ENCODE measurements around the gene MAP4K2. TPM values are rescaled to one million over a fixed set of nuclear protein-coding genes. Genes with fewer than 3 reads are reported as not detected.

MAP4K2 gene
- polyA plus RNA-seq, 3 donors = 9.9 to 38.0 (median 12.6) TPM

- Histone ChIP-seq H3K9me3 (replicated peaks in 1 of 2; ENCODE audit: control insufficient read depth in 1 of 2, insufficient read depth in 1 of 2, low read length in 2 of 2) (no peaks in the 10 kb centered on the region), H3K27me3 (ENCODE audit: control insufficient read depth in 2 of 2, insufficient read depth in 2 of 2, low read length in 2 of 2) (no peaks in the 10 kb centered on the region), H2AFZ (ENCODE audit: insufficient read depth, low read depth, low read length, poor library complexity, severe bottlenecking) (no peak overlapping the region), H4K20me1 (ENCODE audit: insufficient read depth, low read length) (peaks cover 43% of the 10 kb centered on the region), H3K36me3 (replicated peaks in 1 of 2; ENCODE audit: control insufficient read depth in 1 of 2, insufficient read depth in 2 of 2, low read length in 2 of 2) (peaks cover 23 to 24% of the 10 kb centered on the region in 2 donors), H3K9ac (ENCODE audit: insufficient read depth, low read length, poor library complexity, severe bottlenecking) (peak overlapping the region; percentile 16), H3K4me1 (ENCODE audit: control insufficient read depth in 1 of 2, insufficient read depth in 2 of 2, low read length in 2 of 2) (peaks cover 64 to 80% of the 10 kb centered on the region in 2 donors), H3K4me2 (replicated peaks; ENCODE audit: extremely low read depth, low read length, poor library complexity, severe bottlenecking) (peak overlapping the region; percentile 5), H3K4me3 (replicated peaks in 1 of 3; ENCODE audit: low read depth in 2 of 3, low read length in 3 of 3) (no peak overlapping the region), H3K79me2 (ENCODE audit: insufficient read depth, low read length) (peaks cover 16% of the 10 kb centered on the region), H3K27ac (ENCODE audit: low read depth in 1 of 2, low read length in 2 of 2) (no peak overlapping the region)
- peak in 1 of 3 donors; percentile 54 for DNase-seq
- Mint-ChIP-seq H3K9me3 (peaks cover 0 to 2% (median 0%) of the 10 kb centered on the region in 7 donors), H3K27ac (peak overlapping the region in 3 of 7 donors; percentile 20 to 40 (median 21)), H3K27me3 (ENCODE audit: low read depth in 3 of 3) (peaks cover 0 to 12% (median 6%) of the 10 kb centered on the region in 3 donors), H3K4me1 (peaks cover 77% of the 10 kb centered on the region), H3K36me3 (peaks cover 46% of the 10 kb centered on the region in 2 donors), H3K4me3 (peak overlapping the region in 1 of 2 donors; percentile 46)
- WGBS (ENCODE audit: insufficient coverage) = 46% methylated on average over 8 of the region's 13 CpGs
- intact Hi-C loops (cut with micrococcal nuclease) = no loop called here
- no peak for TF ChIP-seq CTCF (IDR thresholded peaks at IDR 0.05)
These were observed 48.1 kb upstream of the MAP4K2 start for GRCh38 chr11:64850979-64851567.

- H3K9me3 Mint-ChIP-seq = peaks cover 0 to 4% (median 0%) of the 10 kb centered on the region in 7 donors
- no peak overlapping the region for H3K4me3 Mint-ChIP-seq
- no peak for TF ChIP-seq CTCF (IDR thresholded peaks at IDR 0.05)
These were observed 46.8 kb upstream of the MAP4K2 start for GRCh38 chr11:64849598-64850356.

More at GRCh38 chr11:64849598-64850356, 46.8 kb upstream of the MAP4K2 start:
- no peak overlapping the region for H3K27ac ChIP-seq (ENCODE audit: low read depth in 1 of 2, low read length in 2 of 2)
- H3K4me2 ChIP-seq (replicated peaks; ENCODE audit: extremely low read depth, low read length, poor library complexity, severe bottlenecking) = no peak overlapping the region
- intact Hi-C loops (cut with micrococcal nuclease) = loop anchor here in 1 of 2 donors (10.0 kb wide), 2 partner anchors 65 to 165 kb away; partner anchors contain the start of gene ARL2
- no peaks in the 10 kb centered on the region for H3K9me3 ChIP-seq (replicated peaks in 1 of 2; ENCODE audit: control insufficient read depth in 1 of 2, insufficient read depth in 1 of 2, low read length in 2 of 2)
- H3K4me3 ChIP-seq (replicated peaks in 1 of 3; ENCODE audit: low read depth in 2 of 3, low read length in 3 of 3) = no peak overlapping the region
- H4K20me1 ChIP-seq (ENCODE audit: insufficient read depth, low read length) = peaks cover 36% of the 10 kb centered on the region
- WGBS (ENCODE audit: insufficient coverage) = 96% methylated on average over 10 of the region's 19 CpGs
- DNase-seq = peak in 1 of 3 donors; percentile 32
- H3K4me1 ChIP-seq (ENCODE audit: control insufficient read depth in 1 of 2, insufficient read depth in 2 of 2, low read length in 2 of 2) = peaks cover 56 to 75% of the 10 kb centered on the region in 2 donors
- peaks cover 0 to 5% of the 10 kb centered on the region in 2 donors for H3K27me3 ChIP-seq (ENCODE audit: control insufficient read depth in 2 of 2, insufficient read depth in 2 of 2, low read length in 2 of 2)
- no peak overlapping the region for H3K9ac ChIP-seq (ENCODE audit: insufficient read depth, low read length, poor library complexity, severe bottlenecking)
- Mint-ChIP-seq H3K36me3 (peaks cover 33 to 34% of the 10 kb centered on the region in 2 donors), H3K27me3 (ENCODE audit: low read depth in 3 of 3) (peaks cover 0 to 20% (median 11%) of the 10 kb centered on the region in 3 donors), H3K27ac (peak overlapping the region in 1 of 7 donors; percentile 58), H3K4me1 (peaks cover 73% of the 10 kb centered on the region)
- no peak overlapping the region for H2AFZ ChIP-seq (ENCODE audit: insufficient read depth, low read depth, low read length, poor library complexity, severe bottlenecking)
- H3K79me2 ChIP-seq (ENCODE audit: insufficient read depth, low read length) = peaks cover 11% of the 10 kb centered on the region
- peaks cover 23 to 24% of the 10 kb centered on the region in 2 donors for H3K36me3 ChIP-seq (replicated peaks in 1 of 2; ENCODE audit: control insufficient read depth in 1 of 2, insufficient read depth in 2 of 2, low read length in 2 of 2)

Measured in CD14-positive monocyte (primary cell).